GM12878 (cell line): ENCODE measurements around the gene SPG7. TPM values are rescaled to one million over a fixed set of nuclear protein-coding genes. Genes with fewer than 3 reads are reported as not detected.

ENCODE experiments used
- MEF2A ChIP-seq: IDR thresholded peaks from 2 replicates; pipeline ENCODE4 v1.6.1; 2011; ENCODE audit warnings: low read depth, mild to moderate bottlenecking, low read length, moderate library complexity; ENCODE audit not compliant: insufficient read depth
- polyA plus RNA-seq, 11 experiments: library from polyadenylated mRNA; depleted of rRNA in 4 of 11; unstranded in 6 of 11; stranded (reverse) in 5 of 11; fragments of >200 nt; fragmentation: Nextera tagmentation in 4 of 11; fragmentation: Illumina TruSeq in 1 of 11; extraction: Ambion mirVana in 4 of 11; extraction: Trizol in 1 of 11; gene quantifications; 1 replicate in 1 of 11; 2 replicates in 10 of 11; pipeline versions ENCODE4 v1.2.1 to v1.2.3, GENCODE V29; 2011 to 2016; ENCODE audit warnings: inconsistent platforms in 2 of 11, missing spikeins in 2 of 11, low read depth in 1 of 11
- small RNA-seq: library from RNA; depleted of rRNA; stranded (forward); fragments of <200 nt; gene quantifications from one replicate; pipeline ENCODE3, GENCODE V24; 2014
- total RNA-seq, 4 experiments: library from RNA; depleted of rRNA in 3 of 4; stranded (reverse); fragments of >200 nt in 3 of 4; fragmentation: Illumina TruSeq in 1 of 4; extraction: Trizol in 1 of 4; gene quantifications; 2 replicates each; pipeline versions ENCODE4 v1.2.1 to v1.2.3, GENCODE V29; 2013 to 2021
- TF ChIP-seq, protein P1 (sequence below): IDR thresholded peaks from 2 replicates; pipeline ENCODE4 v1.6.1; 2012; ENCODE audit warnings: low read depth, low read length, improper control_type of control experiment
- TF ChIP-seq, protein P2 (sequence below): IDR thresholded peaks from 2 replicates; pipeline ENCODE4 v1.6.1; 2012; ENCODE audit warnings: low read length, inconsistent platforms

Gene SPG7
- total and polyA plus RNA-seq, 10 of the 15 experiments (the other 5 are each of a cell fraction or from before 2014, with no cell fraction given) = 5.9 to 75.9 (median 52.5) TPM

DNA sequence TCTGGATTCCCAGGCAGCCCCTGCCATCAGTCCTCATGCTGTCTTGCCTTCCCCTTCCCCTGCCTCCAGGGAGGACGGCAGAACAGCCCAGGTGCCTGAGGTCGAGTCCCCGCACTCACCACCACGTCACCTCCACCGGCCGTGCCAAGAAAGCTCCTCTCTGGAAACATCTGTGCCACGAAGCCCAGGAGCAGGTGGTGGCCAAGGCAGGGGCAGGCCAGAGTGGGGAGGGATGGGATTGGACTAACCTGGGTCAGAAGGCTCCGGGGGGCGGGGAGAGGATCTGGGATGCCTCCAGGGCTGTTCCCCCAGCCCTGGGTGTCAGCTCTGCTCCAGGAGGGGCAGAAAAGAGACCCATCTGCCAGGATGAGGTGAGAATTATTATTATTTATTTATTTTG, 97.8 kb downstream of the SPG7 start (continued):
- TF ChIP-seq, protein P1, sequence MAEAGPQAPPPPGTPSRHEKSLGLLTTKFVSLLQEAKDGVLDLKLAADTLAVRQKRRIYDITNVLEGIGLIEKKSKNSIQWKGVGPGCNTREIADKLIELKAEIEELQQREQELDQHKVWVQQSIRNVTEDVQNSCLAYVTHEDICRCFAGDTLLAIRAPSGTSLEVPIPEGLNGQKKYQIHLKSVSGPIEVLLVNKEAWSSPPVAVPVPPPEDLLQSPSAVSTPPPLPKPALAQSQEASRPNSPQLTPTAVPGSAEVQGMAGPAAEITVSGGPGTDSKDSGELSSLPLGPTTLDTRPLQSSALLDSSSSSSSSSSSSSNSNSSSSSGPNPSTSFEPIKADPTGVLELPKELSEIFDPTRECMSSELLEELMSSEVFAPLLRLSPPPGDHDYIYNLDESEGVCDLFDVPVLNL = no peak
- TF ChIP-seq, protein P2, sequence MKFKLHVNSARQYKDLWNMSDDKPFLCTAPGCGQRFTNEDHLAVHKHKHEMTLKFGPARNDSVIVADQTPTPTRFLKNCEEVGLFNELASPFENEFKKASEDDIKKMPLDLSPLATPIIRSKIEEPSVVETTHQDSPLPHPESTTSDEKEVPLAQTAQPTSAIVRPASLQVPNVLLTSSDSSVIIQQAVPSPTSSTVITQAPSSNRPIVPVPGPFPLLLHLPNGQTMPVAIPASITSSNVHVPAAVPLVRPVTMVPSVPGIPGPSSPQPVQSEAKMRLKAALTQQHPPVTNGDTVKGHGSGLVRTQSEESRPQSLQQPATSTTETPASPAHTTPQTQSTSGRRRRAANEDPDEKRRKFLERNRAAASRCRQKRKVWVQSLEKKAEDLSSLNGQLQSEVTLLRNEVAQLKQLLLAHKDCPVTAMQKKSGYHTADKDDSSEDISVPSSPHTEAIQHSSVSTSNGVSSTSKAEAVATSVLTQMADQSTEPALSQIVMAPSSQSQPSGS = no peak
- TF ChIP-seq MEF2A = no peak

Small RNAs within 50 kb of the gene (small RNA-seq; reads per million reads assigned to genes)
- gene SNORD68 = not detected

Other genes with a start within 250 kb of the SPG7 start
Only the 7 nearest of the 10 such genes appear.
- 30.3 and 34.7 TPM in 2 replicates for gene ANKRD11, start 17.8 kb upstream of the SPG7 start, total RNA-seq (2014; rRNA removed)
- 26.2 and 26.3 TPM in 2 replicates for gene ANKRD11, start 17.8 kb upstream of the SPG7 start, total RNA-seq (2014; rRNA removed; fragmentation: Illumina TruSeq; extraction: Trizol)
- gene ANKRD11, start 17.8 kb upstream of the SPG7 start, total RNA-seq (2021) = 103 and 106 TPM in 2 replicates
- gene ANKRD11, start 17.8 kb upstream of the SPG7 start, polyA plus RNA-seq (2011; rRNA removed) = 25.8 and 28.4 TPM in 2 replicates
- gene ANKRD11, start 17.8 kb upstream of the SPG7 start, polyA plus RNA-seq (2014; fragmentation: Illumina TruSeq; extraction: Trizol) = 23.9 and 35.9 TPM in 2 replicates
- gene ANKRD11, start 17.8 kb upstream of the SPG7 start, polyA plus RNA-seq (2014; fragmentation: Nextera tagmentation; extraction: Ambion mirVana) = 1 to 10 TPM; 5.1 to 8.7 TPM
- gene ANKRD11, start 17.8 kb upstream of the SPG7 start, polyA plus RNA-seq (2014; rRNA removed) = 80.1 and 85.5 TPM in 2 replicates
- 10 to 100 TPM; 18.2 to 18.6 TPM for gene ANKRD11, start 17.8 kb upstream of the SPG7 start, polyA plus RNA-seq (2016; fragmentation: Nextera tagmentation; extraction: Ambion mirVana)
- gene RPL13, start 52.3 kb downstream of the SPG7 start, total RNA-seq (2014; rRNA removed) = 7,892 and 9,428 TPM in 2 replicates
- gene RPL13, start 52.3 kb downstream of the SPG7 start, total RNA-seq (2014; rRNA removed; fragmentation: Illumina TruSeq; extraction: Trizol) = 2,108 and 2,400 TPM in 2 replicates
- 4,034 and 4,132 TPM in 2 replicates for gene RPL13, start 52.3 kb downstream of the SPG7 start, total RNA-seq (2021)
- 1,025 and 2,315 TPM in 2 replicates for gene RPL13, start 52.3 kb downstream of the SPG7 start, polyA plus RNA-seq (2011; rRNA removed)
- gene RPL13, start 52.3 kb downstream of the SPG7 start, polyA plus RNA-seq (2014; fragmentation: Illumina TruSeq; extraction: Trizol) = 872 and 1,693 TPM in 2 replicates
- 1,000 to 10,000 TPM in 1 of 2 experiments, 100 to 1,000 TPM in 1; 386 to 1,247 TPM for gene RPL13, start 52.3 kb downstream of the SPG7 start, polyA plus RNA-seq (2014; fragmentation: Nextera tagmentation; extraction: Ambion mirVana)
- gene RPL13, start 52.3 kb downstream of the SPG7 start, polyA plus RNA-seq (2014; rRNA removed) = 6,764 and 8,907 TPM in 2 replicates
- gene RPL13, start 52.3 kb downstream of the SPG7 start, polyA plus RNA-seq (2016; fragmentation: Nextera tagmentation; extraction: Ambion mirVana) = 1,000 to 10,000 TPM; 2,572 to 2,650 TPM
- 22.5 and 23.4 TPM in 2 replicates for gene CPNE7, start 67.4 kb downstream of the SPG7 start, total RNA-seq (2014; rRNA removed)
- gene CPNE7, start 67.4 kb downstream of the SPG7 start, total RNA-seq (2014; rRNA removed; fragmentation: Illumina TruSeq; extraction: Trizol) = 13.1 and 13.5 TPM in 2 replicates
- gene CPNE7, start 67.4 kb downstream of the SPG7 start, total RNA-seq (2021) = 39.6 and 46.9 TPM in 2 replicates
- gene CPNE7, start 67.4 kb downstream of the SPG7 start, polyA plus RNA-seq (2011; rRNA removed) = 6.1 and 7.4 TPM in 2 replicates
- gene CPNE7, start 67.4 kb downstream of the SPG7 start, polyA plus RNA-seq (2014; fragmentation: Illumina TruSeq; extraction: Trizol) = 16.5 and 17.5 TPM in 2 replicates
- 1 to 10 TPM in 1 of 2 experiments, under 1 TPM in 1; 0.29 to 1.1 TPM for gene CPNE7, start 67.4 kb downstream of the SPG7 start, polyA plus RNA-seq (2014; fragmentation: Nextera tagmentation; extraction: Ambion mirVana)
- gene CPNE7, start 67.4 kb downstream of the SPG7 start, polyA plus RNA-seq (2014; rRNA removed) = 39.7 and 49.2 TPM in 2 replicates
- 10 to 100 TPM; 17.6 to 19.7 TPM for gene CPNE7, start 67.4 kb downstream of the SPG7 start, polyA plus RNA-seq (2016; fragmentation: Nextera tagmentation; extraction: Ambion mirVana)
- not detected in 2 replicates for gene DPEP1, start 105.2 kb downstream of the SPG7 start, total RNA-seq (2014; rRNA removed)
- gene DPEP1, start 105.2 kb downstream of the SPG7 start, total RNA-seq (2014; rRNA removed; fragmentation: Illumina TruSeq; extraction: Trizol) = not detected in 2 replicates
- not detected in 2 replicates for gene DPEP1, start 105.2 kb downstream of the SPG7 start, total RNA-seq (2021)
- not detected in 2 replicates for gene DPEP1, start 105.2 kb downstream of the SPG7 start, polyA plus RNA-seq (2011; rRNA removed)
- gene DPEP1, start 105.2 kb downstream of the SPG7 start, polyA plus RNA-seq (2014; fragmentation: Illumina TruSeq; extraction: Trizol) = not detected in 2 replicates
- gene DPEP1, start 105.2 kb downstream of the SPG7 start, polyA plus RNA-seq (2014; fragmentation: Nextera tagmentation; extraction: Ambion mirVana) = not detected
- not detected in 2 replicates for gene DPEP1, start 105.2 kb downstream of the SPG7 start, polyA plus RNA-seq (2014; rRNA removed)
- not detected for gene DPEP1, start 105.2 kb downstream of the SPG7 start, polyA plus RNA-seq (2016; fragmentation: Nextera tagmentation; extraction: Ambion mirVana)
- 59.0 and 67.8 TPM in 2 replicates for gene CHMP1A, start 149.3 kb downstream of the SPG7 start, total RNA-seq (2014; rRNA removed)
- 36.3 and 41.5 TPM in 2 replicates for gene CHMP1A, start 149.3 kb downstream of the SPG7 start, total RNA-seq (2014; rRNA removed; fragmentation: Illumina TruSeq; extraction: Trizol)
- 81.4 and 85.3 TPM in 2 replicates for gene CHMP1A, start 149.3 kb downstream of the SPG7 start, total RNA-seq (2021)
- gene CHMP1A, start 149.3 kb downstream of the SPG7 start, polyA plus RNA-seq (2011; rRNA removed) = 20.7 and 41.0 TPM in 2 replicates
- 12.3 and 36.2 TPM in 2 replicates for gene CHMP1A, start 149.3 kb downstream of the SPG7 start, polyA plus RNA-seq (2014; fragmentation: Illumina TruSeq; extraction: Trizol)
- gene CHMP1A, start 149.3 kb downstream of the SPG7 start, polyA plus RNA-seq (2014; fragmentation: Nextera tagmentation; extraction: Ambion mirVana) = 1 to 10 TPM; 1.0 to 3.8 TPM
- gene CHMP1A, start 149.3 kb downstream of the SPG7 start, polyA plus RNA-seq (2014; rRNA removed) = 82.8 and 97.4 TPM in 2 replicates
- gene CHMP1A, start 149.3 kb downstream of the SPG7 start, polyA plus RNA-seq (2016; fragmentation: Nextera tagmentation; extraction: Ambion mirVana) = 10 to 100 TPM; 81.2 to 86.7 TPM
- gene SPATA33, start 149.4 kb downstream of the SPG7 start, total RNA-seq (2014; rRNA removed) = 5.1 and 6.9 TPM in 2 replicates
- 5.6 and 7.1 TPM in 2 replicates for gene SPATA33, start 149.4 kb downstream of the SPG7 start, total RNA-seq (2014; rRNA removed; fragmentation: Illumina TruSeq; extraction: Trizol)
- 11.1 and 12.1 TPM in 2 replicates for gene SPATA33, start 149.4 kb downstream of the SPG7 start, total RNA-seq (2021)
- 2.4 and 3.4 TPM in 2 replicates for gene SPATA33, start 149.4 kb downstream of the SPG7 start, polyA plus RNA-seq (2011; rRNA removed)
- 4.9 and 8.3 TPM in 2 replicates for gene SPATA33, start 149.4 kb downstream of the SPG7 start, polyA plus RNA-seq (2014; fragmentation: Illumina TruSeq; extraction: Trizol)
- gene SPATA33, start 149.4 kb downstream of the SPG7 start, polyA plus RNA-seq (2014; fragmentation: Nextera tagmentation; extraction: Ambion mirVana) = 1 to 10 TPM; 1.1 to 2.9 TPM
- 8.1 and 10.9 TPM in 2 replicates for gene SPATA33, start 149.4 kb downstream of the SPG7 start, polyA plus RNA-seq (2014; rRNA removed)
- 10 to 100 TPM; 15.7 to 15.8 TPM for gene SPATA33, start 149.4 kb downstream of the SPG7 start, polyA plus RNA-seq (2016; fragmentation: Nextera tagmentation; extraction: Ambion mirVana)
- 31.8 and 41.9 TPM in 2 replicates for gene CDK10, start 178.3 kb downstream of the SPG7 start, total RNA-seq (2014; rRNA removed)
- 20.8 and 23.5 TPM in 2 replicates for gene CDK10, start 178.3 kb downstream of the SPG7 start, total RNA-seq (2014; rRNA removed; fragmentation: Illumina TruSeq; extraction: Trizol)
- 45.3 and 58.7 TPM in 2 replicates for gene CDK10, start 178.3 kb downstream of the SPG7 start, total RNA-seq (2021)
- 22.1 and 30.1 TPM in 2 replicates for gene CDK10, start 178.3 kb downstream of the SPG7 start, polyA plus RNA-seq (2011; rRNA removed)
- gene CDK10, start 178.3 kb downstream of the SPG7 start, polyA plus RNA-seq (2014; fragmentation: Illumina TruSeq; extraction: Trizol) = 12.1 and 26.5 TPM in 2 replicates
- 1 to 10 TPM; 1.5 to 2.5 TPM for gene CDK10, start 178.3 kb downstream of the SPG7 start, polyA plus RNA-seq (2014; fragmentation: Nextera tagmentation; extraction: Ambion mirVana)
- gene CDK10, start 178.3 kb downstream of the SPG7 start, polyA plus RNA-seq (2014; rRNA removed) = 56.8 and 58.6 TPM in 2 replicates
- gene CDK10, start 178.3 kb downstream of the SPG7 start, polyA plus RNA-seq (2016; fragmentation: Nextera tagmentation; extraction: Ambion mirVana) = 10 to 100 TPM; 54.1 to 55.6 TPM